ENCODE data around the gene HEY2.

The HEY2 gene

DNA sequence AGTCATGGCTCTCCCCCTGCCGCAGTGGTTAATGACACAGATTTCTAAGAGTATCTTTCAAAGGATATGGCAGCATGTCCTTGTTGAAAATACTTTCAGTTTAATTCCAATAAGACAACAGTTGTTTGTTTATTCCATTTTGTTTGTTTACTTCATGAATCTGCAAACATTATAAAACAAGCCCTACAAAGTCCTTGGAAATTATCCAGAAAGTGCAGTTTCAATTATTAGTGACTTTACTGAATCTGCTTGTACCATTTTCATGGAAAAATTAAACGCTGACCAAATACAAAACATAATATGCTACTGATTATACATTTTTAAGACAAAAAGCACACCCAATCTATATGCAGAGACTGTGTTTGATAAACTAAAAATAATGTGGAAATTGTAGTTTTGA, 3.3 kb downstream of the HEY2 start:
- POLR2A ChIA-PET, result no interaction called here

DNA sequence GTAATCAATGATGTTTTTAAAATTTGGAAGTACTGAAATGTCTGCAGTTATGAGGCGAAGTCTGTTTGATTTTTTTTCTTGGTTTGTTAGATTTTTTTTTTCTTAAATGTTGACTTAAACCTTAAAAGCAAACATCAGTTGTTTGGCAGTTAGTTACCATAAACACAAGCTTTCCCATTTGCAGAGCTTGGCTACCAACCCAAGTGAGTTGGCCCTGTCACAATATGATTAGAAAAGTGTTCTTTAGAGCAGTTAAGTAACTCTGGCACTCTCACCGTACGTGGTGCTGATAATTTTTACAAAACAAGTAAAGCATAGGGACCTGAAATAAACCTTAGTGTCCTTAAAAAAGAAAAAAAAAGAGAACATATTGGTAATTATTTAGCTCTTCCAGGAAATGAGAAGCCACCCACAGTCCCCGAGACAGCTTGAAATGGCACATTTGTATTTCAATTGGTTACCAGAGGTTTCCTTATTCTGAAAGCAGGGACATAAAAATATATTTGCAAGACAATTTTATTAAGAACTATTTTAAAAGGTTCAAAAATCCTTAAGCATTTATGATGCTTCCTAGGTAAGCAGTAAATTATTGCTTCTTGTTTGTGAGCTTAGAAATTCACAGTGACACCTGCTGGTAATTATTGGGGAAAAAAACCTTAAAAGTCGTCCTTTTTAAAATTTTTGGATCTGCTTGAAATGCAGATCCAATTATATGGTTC, 3.9 kb downstream of the HEY2 start:
- CTCF ChIA-PET, result interaction anchor here (0.5 to 2.5 kb wide), 27 partner anchors 11 to 750 kb away, joined by 3 to 52 read pairs (median 3); no protein-coding TSS in a partner anchor
- peaks cover 11 to 55% of the 10 kb centered on the region in 2 experiments; a peak in 1 of 3 replicates for H3K36me3 ChIP-seq (ENCODE audit: control insufficient read depth in 2 of 2, insufficient read depth in 1 of 2, low read length in 2 of 2)
- no peaks in the 10 kb centered on the region for H3K9me3 ChIP-seq (ENCODE audit: control insufficient read depth, insufficient read depth, low read depth, low read length)
- POLR2A ChIA-PET, result no interaction called here
- TF ChIP-seq, protein P1, sequence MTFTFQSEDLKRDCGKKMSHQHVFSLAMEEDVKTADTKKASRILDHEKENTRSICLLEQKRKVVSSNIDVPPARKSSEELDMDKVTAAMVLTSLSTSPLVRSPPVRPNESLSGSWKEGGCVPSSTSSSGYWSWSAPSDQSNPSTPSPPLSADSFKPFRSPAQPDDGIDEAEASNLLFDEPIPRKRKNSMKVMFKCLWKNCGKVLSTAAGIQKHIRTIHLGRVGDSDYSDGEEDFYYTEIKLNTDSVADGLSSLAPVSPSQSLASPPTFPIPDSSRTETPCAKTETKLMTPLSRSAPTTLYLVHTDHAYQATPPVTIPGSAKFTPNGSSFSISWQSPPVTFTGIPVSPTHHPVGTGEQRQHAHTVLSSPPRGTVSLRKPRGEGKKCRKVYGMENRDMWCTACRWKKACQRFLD (tag by site-specific recombination; IDR thresholded peaks at IDR 0.05), result no peak
- TF ChIP-seq ZNF654 (tag by site-specific recombination; IDR thresholded peaks at IDR 0.05; ENCODE audit: low read depth), result peak; percentile 24
- TF ChIP-seq ZNF660 (tag by site-specific recombination; IDR thresholded peaks at IDR 0.05), result peak; percentile 32; the same call in 1 of the 2 replicates
- peak; percentile 45; the same call in 1 of the 2 replicates for TF ChIP-seq ZNF341 (tag by site-specific recombination; IDR thresholded peaks at IDR 0.05; ENCODE audit: low read depth)
- no peak overlapping the region for H3K27ac ChIP-seq (ENCODE audit: extremely low read depth, low read depth, low read length)
- H3K4me1 ChIP-seq (ENCODE audit: control insufficient read depth, insufficient read depth, low read length), result peaks cover 8% of the 10 kb centered on the region
- no peak overlapping the region for H3K4me3 ChIP-seq (ENCODE audit: low read depth, low read length)

More for the DNA sequence above, 3.3 kb downstream of the HEY2 start:
- no peak overlapping the region for H3K4me3 ChIP-seq (ENCODE audit: low read depth, low read length)
- CTCF ChIA-PET, result interaction anchor here (0.5 to 2.5 kb wide), 19 partner anchors 8 to 602 kb away, joined by 3 to 52 read pairs (median 4); no protein-coding TSS in a partner anchor
- no peak overlapping the region for H3K27ac ChIP-seq (ENCODE audit: extremely low read depth, low read depth, low read length)
- no peaks in the 10 kb centered on the region for H3K9me3 ChIP-seq (ENCODE audit: control insufficient read depth, insufficient read depth, low read depth, low read length)
- peaks cover 8% of the 10 kb centered on the region for H3K4me1 ChIP-seq (ENCODE audit: control insufficient read depth, insufficient read depth, low read length)
- TF ChIP-seq ZNF830 (tag by site-specific recombination; IDR thresholded peaks at IDR 0.05; ENCODE audit: low read depth) (no peak), ZNF571 (tag by site-specific recombination; IDR thresholded peaks at IDR 0.05) (no peak), ZNF670 (tag by site-specific recombination; IDR thresholded peaks at IDR 0.05; ENCODE audit: low read depth) (no peak), ZNF202 (tag by site-specific recombination; IDR thresholded peaks at IDR 0.05; ENCODE audit: borderline replicate concordance) (no peak), KLF7 (tag by site-specific recombination; IDR thresholded peaks at IDR 0.05; ENCODE audit: borderline replicate concordance) (no peak), ZNF19 (tag by site-specific recombination; IDR thresholded peaks at IDR 0.05; ENCODE audit: low read depth) (no peak), SETDB1 (IDR thresholded peaks at IDR 0.05; ENCODE audit: insufficient read length, low read length) (no peak), ZNF416 (tag by site-specific recombination; IDR thresholded peaks at IDR 0.05) (no peak), ZNF548 (tag by site-specific recombination; IDR thresholded peaks at IDR 0.05) (no peak), ZNF16 (tag by site-specific recombination; IDR thresholded peaks at IDR 0.05; ENCODE audit: low read depth) (no peak), GLI2 (tag by site-specific recombination; IDR thresholded peaks at IDR 0.05; ENCODE audit: borderline replicate concordance, low read depth) (no peak), GFI1B (tag by site-specific recombination; IDR thresholded peaks at IDR 0.05) (no peak), HOXC10 (CRISPR knock-in tag; IDR thresholded peaks at IDR 0.05) (no peak), ZNF10 (tag by site-specific recombination; IDR thresholded peaks at IDR 0.05) (no peak)
- TF ChIP-seq, protein P2, sequence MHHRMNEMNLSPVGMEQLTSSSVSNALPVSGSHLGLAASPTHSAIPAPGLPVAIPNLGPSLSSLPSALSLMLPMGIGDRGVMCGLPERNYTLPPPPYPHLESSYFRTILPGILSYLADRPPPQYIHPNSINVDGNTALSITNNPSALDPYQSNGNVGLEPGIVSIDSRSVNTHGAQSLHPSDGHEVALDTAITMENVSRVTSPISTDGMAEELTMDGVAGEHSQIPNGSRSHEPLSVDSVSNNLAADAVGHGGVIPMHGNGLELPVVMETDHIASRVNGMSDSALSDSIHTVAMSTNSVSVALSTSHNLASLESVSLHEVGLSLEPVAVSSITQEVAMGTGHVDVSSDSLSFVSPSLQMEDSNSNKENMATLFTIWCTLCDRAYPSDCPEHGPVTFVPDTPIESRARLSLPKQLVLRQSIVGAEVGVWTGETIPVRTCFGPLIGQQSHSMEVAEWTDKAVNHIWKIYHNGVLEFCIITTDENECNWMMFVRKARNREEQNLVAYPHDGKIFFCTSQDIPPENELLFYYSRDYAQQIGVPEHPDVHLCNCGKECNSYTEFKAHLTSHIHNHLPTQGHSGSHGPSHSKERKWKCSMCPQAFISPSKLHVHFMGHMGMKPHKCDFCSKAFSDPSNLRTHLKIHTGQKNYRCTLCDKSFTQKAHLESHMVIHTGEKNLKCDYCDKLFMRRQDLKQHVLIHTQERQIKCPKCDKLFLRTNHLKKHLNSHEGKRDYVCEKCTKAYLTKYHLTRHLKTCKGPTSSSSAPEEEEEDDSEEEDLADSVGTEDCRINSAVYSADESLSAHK (tag by site-specific recombination; IDR thresholded peaks at IDR 0.05), result no peak
- TF ChIP-seq, protein P3, sequence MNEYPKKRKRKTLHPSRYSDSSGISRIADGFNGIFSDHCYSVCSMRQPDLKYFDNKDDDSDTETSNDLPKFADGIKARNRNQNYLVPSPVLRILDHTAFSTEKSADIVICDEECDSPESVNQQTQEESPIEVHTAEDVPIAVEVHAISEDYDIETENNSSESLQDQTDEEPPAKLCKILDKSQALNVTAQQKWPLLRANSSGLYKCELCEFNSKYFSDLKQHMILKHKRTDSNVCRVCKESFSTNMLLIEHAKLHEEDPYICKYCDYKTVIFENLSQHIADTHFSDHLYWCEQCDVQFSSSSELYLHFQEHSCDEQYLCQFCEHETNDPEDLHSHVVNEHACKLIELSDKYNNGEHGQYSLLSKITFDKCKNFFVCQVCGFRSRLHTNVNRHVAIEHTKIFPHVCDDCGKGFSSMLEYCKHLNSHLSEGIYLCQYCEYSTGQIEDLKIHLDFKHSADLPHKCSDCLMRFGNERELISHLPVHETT (tag by site-specific recombination; IDR thresholded peaks at IDR 0.05), result no peak
- peaks cover 11 to 50% of the 10 kb centered on the region in 2 experiments; a peak in 1 of 3 replicates for H3K36me3 ChIP-seq (ENCODE audit: control insufficient read depth in 2 of 2, insufficient read depth in 1 of 2, low read length in 2 of 2)

Data from HEK293 (cell line).